GM21381 (cell line): ENCODE data around the gene C11orf58.

Experiments
- ATAC-seq: cut with Tn5 transposase; IDR thresholded peaks from one replicate; pipeline ENCODE4 v1.9.1; 2021; ENCODE audit warnings: mild to moderate bottlenecking, moderate library complexity; ENCODE audit not compliant: unreplicated experiment

Gene C11orf58

GRCh38 chr11:16767957-16768356 lies 29.5 kb downstream of the C11orf58 start:
- ATAC-seq = no peak

DNA sequence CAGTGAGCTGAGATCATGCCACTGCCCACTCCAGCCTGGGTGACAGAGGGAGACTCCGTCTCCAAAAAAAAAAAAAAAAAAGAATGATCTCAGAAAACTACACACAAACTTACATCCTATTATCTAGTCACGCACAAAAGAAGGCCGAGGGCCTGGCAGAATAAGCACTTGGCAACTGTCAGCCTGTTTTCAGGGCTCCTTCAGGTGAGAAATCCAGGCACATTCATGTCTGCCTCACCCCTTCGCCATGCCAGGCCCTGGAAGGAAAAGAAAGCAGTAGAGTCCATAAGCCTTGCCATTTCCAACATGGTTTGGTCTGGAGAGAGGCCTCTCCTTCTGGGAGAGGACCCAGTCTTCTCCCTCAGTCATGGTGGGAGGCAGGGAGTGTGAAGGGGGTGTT lies 30.9 kb downstream of the C11orf58 start:
- ATAC-seq = no peak

- ATAC-seq = no peak
Observed at GRCh38 chr11:16770016-16770415, 31.6 kb downstream of the C11orf58 start.

DNA sequence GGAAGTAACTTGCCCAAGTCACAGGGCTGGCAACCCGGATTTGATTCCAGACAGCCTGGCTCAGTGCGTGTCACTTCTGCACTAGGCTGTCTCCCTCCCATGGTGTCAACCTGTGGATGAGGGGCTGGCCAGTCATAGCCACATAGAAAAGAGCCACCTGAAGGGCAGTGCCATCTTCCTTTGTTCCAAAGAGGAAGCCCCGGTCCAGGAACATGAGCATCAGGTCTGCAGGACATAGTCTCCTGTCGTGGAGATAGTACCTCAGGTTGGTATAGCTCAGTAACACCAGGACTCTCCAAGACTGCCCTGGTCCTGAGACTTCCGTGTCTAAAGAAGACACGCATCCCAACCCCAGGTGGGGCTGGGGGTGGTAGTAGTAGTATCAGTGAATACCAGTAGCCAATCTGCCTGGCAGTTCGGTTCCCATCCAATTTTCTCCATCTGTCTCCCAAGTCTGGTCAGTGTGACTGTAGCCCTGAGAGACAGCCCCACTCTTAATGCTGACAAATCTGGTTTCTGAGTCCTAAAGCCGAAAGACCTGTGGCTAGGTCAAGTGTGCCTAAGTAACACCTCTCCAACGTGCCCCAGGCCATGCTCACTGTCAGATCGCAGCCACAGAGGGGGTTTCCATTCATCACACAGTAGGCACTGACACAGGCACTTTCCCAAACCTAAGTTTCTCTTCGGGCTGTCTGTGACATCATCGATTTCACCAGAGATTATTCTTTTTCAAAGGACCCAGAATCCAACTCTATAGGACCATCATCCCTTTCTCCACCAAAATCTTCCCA lies 33.1 kb downstream of the C11orf58 start:
- no peak for ATAC-seq

GRCh38 chr11:16772141-16772512 lies 33.7 kb downstream of the C11orf58 start:
- no peak for ATAC-seq

- ATAC-seq = no peak
Observed at GRCh38 chr11:16773981-16774935, 35.8 kb downstream of the C11orf58 start.

- no peak for ATAC-seq
Observed at GRCh38 chr11:16774936-16775613, 36.6 kb downstream of the C11orf58 start.

DNA sequence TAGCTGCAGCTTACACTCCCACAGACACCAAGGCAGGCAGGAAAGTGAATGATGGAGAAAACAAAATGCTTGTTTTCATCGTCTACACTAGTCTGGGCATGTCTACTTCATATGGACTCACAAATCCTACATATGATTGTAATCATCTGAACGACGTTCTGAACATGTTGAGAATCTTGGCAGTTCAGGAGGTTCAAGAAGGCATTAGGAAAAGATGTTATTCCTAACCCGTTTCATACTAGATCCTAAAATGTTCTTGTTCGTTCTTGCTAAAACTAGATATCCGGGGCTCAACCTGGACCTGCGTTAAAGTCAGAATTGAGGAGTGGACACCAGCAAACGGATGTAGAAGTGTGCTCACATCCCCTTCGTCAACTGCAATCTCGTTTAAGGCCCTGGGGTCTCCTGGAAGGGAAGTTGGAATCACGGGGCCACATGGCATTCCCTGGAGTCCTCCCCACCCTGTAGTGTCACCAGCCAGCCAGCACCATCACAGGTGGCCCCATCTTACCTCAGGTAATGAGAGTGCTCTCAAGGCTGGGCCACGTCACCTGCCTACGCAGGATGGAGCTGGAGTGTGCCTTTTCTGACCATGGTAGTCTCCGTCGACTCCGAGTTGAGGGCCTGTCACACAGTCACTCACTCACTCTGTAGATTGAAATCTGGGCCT lies 37.3 kb downstream of the C11orf58 start:
- ATAC-seq = no peak

GRCh38 chr11:16776711-16777612 lies 38.5 kb downstream of the C11orf58 start:
- no peak for ATAC-seq

DNA sequence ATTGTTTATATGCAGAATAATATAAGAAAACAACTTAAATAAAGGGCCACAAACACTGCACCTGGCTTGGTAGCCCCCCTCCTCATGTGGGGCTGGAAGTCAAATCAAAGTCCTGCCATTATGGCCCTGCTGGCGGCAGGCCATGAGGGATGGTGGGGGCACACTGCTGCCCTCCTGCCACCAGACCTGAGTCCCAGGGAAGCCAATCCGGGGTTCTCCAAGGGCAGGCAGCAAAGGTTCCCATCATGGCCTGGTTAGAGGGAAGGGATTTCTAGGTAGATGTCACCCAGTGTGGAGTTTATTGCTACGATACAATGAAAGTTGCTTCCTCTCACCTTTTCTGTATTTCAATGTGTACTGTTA lies 39.1 kb downstream of the C11orf58 start:
- ATAC-seq = no peak

DNA sequence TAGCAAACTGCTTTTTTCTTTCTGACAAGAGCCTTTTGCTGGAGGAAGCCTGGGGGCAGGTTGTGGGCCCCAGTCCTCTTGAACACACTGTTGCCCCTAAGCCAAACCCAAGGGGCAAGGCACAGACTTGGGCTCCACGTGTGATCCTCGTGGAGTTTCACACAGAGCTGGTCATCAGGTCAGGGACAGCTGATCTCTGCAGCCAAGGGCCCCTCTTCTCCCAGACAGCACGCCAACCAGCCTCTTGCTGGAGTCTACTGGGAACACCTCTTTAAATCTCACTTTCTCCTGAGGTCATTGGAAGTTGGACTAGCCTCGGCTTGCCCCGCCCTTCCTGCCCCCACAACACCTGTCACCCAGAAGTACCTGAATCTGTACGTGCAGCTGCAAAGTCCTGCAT lies 39.8 kb downstream of the C11orf58 start:
- ATAC-seq = no peak

- ATAC-seq = no peak
Observed at GRCh38 chr11:16778876-16779275, 40.4 kb downstream of the C11orf58 start.

GRCh38 chr11:16779436-16779835 lies 41.0 kb downstream of the C11orf58 start:
- no peak for ATAC-seq

GRCh38 chr11:16780146-16780545 lies 41.7 kb downstream of the C11orf58 start:
- no peak for ATAC-seq

GRCh38 chr11:16780698-16781550 lies 42.5 kb downstream of the C11orf58 start:
- ATAC-seq = no peak

DNA sequence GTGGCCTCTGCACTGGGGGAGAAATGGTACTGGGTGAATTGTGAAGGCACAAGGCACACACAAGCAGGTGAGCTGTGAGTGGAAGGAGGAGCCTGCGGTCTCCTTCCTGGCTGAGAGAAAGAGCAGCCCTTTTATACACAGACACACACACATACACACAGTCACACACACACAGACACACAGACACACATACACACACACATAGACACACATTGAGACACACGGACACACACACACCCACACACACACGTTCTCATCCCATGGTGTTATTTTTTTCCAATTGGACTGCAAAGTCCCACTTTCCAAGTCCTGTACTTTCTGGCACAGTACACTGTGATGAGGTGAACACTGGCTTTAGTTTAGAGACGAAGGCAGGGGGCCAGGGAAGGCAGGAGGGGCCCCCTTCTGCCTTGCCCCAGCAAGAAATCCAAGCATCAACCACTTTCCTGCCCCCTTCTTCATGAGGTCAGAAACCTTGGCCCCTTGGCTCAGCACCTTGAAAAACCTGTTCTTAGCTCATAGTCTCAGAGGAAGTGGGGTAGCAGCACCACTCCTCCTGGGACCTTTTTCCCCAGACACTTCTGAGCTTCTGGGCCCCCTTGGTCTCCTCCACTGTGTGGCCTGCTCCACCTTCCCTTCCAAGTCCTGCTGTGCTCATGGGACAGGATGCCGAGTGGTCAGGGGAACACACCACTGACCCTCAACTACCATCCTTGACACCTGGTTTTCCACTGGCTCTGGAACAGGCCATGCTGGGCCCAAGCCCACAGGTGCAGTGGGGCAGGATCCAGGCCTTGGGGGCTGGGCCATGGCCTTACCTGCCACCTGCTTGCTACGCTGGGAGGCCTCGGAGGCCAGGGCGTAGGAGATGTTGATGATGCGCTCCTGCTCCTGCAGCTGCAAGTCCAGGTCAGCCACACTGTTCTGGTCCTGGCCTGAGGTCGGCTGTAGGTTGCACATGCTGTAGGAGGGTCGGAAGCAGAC lies 43.8 kb downstream of the C11orf58 start:
- no peak for ATAC-seq

DNA sequence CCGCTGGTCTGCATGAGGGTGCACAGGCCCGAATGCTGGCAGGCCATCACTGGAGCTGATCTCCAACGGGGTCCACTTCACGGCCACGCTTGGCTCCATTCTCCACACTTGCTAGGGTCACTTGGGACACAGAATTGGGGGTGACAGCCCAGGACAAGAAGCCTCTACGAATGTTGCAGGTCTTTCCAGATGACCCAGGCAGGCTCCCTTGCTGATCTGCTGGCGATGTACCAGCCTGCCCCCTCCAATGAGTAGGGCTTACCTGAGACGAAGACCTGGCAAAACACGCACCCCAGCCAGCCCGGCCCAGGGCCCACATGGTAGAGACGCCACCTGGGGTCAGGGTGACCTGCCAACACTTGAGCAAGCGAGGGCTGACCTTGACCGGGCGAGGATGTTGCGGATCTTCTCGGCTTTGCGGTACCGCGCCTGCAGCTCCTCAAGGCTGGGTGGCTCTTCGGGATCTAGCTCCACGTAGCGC lies 44.9 kb downstream of the C11orf58 start:
- ATAC-seq = no peak

DNA sequence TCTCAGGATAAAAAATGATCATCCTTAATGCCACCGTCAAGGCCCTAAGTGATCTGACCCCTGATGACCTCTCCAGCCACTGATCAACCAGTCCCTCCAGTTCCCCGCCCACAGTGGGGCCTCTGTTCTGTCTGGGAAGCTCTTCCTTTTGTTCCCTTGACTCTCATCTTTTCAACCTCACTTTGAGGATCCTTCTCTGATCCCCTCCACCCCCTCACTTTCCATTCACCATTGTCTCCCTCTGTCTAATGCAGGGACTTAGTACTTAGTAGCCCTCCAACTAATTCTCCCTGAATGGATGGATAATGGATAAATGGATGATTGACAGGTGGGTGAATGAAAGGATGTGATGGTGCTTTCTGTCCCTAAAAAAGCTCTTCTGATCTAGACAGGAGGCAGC lies 45.6 kb downstream of the C11orf58 start:
- ATAC-seq = no peak
